T-cell (primary cell): ENCODE data around the gene PPP1R9A. TPM values are rescaled to one million over a fixed set of nuclear protein-coding genes. Genes with fewer than 3 reads are reported as not detected.

Source experiments
- ATAC-seq, 4 experiments: fragments of 200-7000 bp in 3 of 4; fragments of 150-1000 bp in 1 of 4; cut with Tn5 transposase; replicated peaks in 1 of 4; 1 replicate in 3 of 4; 2 replicates in 1 of 4; pipeline ENCODE4 v1.10.0; 2021; ENCODE audit warnings: moderate library complexity in 3 of 4, mild to moderate bottlenecking in 2 of 4, moderate number of reproducible peaks in 1 of 4
- CTCF ChIA-PET, 2 donors: fragments of 300-600 bp; sonication (Branson Sonifier 250); formaldehyde crosslinking; loops; one replicate each; lab custom pipeline; 2022; ENCODE audit warnings: antibody characterized with exemption in 2 of 2; lab: Charles Lee
- POLR2A ChIA-PET, 2 donors: fragments of 300-600 bp; sonication (Branson Sonifier 250); formaldehyde crosslinking; loops; one replicate each; lab custom pipeline; 2022; ENCODE audit warnings: antibody characterized with exemption in 2 of 2; lab: Charles Lee
- DNase-seq, 35 experiments: peaks; one replicate each; pipeline versions ENCODE4 v3.0.0 to v3.0.0-alpha.2; 2013 to 2023
- H3K27ac ChIP-seq: one replicate; pipeline ENCODE4 v1.5.1; 2013; ENCODE audit warnings: low read length
- H3K27me3 ChIP-seq, 2 experiments: replicated peaks in 1 of 2; 1 replicate in 1 of 2; 2 replicates in 1 of 2; pipeline versions ENCODE4 v1.6.1 to v1.7.0; 2013; ENCODE audit warnings: low read length in 1 of 2, mixed read lengths in 1 of 2; ENCODE audit not compliant: control insufficient read depth in 2 of 2, insufficient read depth in 2 of 2; ENCODE audit errors: extremely low read depth in 1 of 2
- H3K36me3 ChIP-seq, 2 donors: 1 replicate in 1 of 2; 2 replicates in 1 of 2; pipeline versions ENCODE4 v1.6.1 to v1.7.0; 2013; ENCODE audit warnings: low read length in 1 of 2; ENCODE audit not compliant: control insufficient read depth in 2 of 2, insufficient read depth in 1 of 2; ENCODE audit errors: extremely low read depth in 1 of 2
- H3K4me1 ChIP-seq, 2 experiments: 1 replicate in 1 of 2; 2 replicates in 1 of 2; pipeline versions ENCODE4 v1.6.1 to v1.7.0; 2013; ENCODE audit warnings: low read length in 2 of 2, mixed read lengths in 1 of 2; ENCODE audit not compliant: insufficient read depth in 2 of 2, control insufficient read depth in 1 of 2; ENCODE audit errors: extremely low read depth in 1 of 2
- H3K4me3 ChIP-seq, 2 donors: 1 replicate in 1 of 2; 2 replicates in 1 of 2; pipeline versions ENCODE4 v1.5.1 to v1.7.0; 2013; ENCODE audit warnings: mild to moderate bottlenecking in 2 of 2, low read length in 1 of 2, moderate library complexity in 1 of 2; ENCODE audit not compliant: control insufficient read depth in 1 of 2; ENCODE audit errors: extremely low read depth in 1 of 2
- H3K9me3 ChIP-seq: 2 replicates; pipeline ENCODE4 v1.7.0; 2013
- H3K27ac Mint-ChIP-seq, 2 donors: one replicate each; pipeline ENCODE4 v1.8.0; 2020 to 2021; ENCODE audit warnings: mild to moderate bottlenecking in 2 of 2, mixed read lengths in 2 of 2
- H3K27me3 Mint-ChIP-seq, 2 donors: one replicate each; pipeline ENCODE4 v1.8.0; 2021 to 2022; ENCODE audit warnings: mixed read lengths in 2 of 2
- H3K36me3 Mint-ChIP-seq: one replicate; pipeline ENCODE4 v1.8.0; 2021; ENCODE audit warnings: mixed read lengths
- H3K4me1 Mint-ChIP-seq, 3 donors: one replicate each; pipeline ENCODE4 v1.8.0; 2020 to 2022; ENCODE audit warnings: mixed read lengths in 3 of 3, mild to moderate bottlenecking in 1 of 3
- H3K4me3 Mint-ChIP-seq, 3 donors: one replicate each; pipeline ENCODE4 v1.8.0; 2020 to 2022; ENCODE audit warnings: mild to moderate bottlenecking in 3 of 3, mixed read lengths in 3 of 3, moderate library complexity in 3 of 3
- H3K9me3 Mint-ChIP-seq, 3 donors: one replicate each; pipeline ENCODE4 v1.8.0; 2020 to 2022; ENCODE audit warnings: mixed read lengths in 3 of 3
- WGBS: methylation state at CpG from one replicate; pipeline ENCODE4 v1.1.5; 2013; ENCODE audit warnings: missing lambda C conversion rate; ENCODE audit not compliant: insufficient coverage; 5-methylcytosine and 5-hydroxymethylcytosine counted together
- total RNA-seq, 35 experiments: library from RNA in 6 of 35; stranded (reverse) in 6 of 35; fragments of 120-200 nt in 1 of 35; gene quantifications; one replicate each; pipeline versions ENCODE4 v1.2.1 to v1.2.4 and lab custom pipeline; 2013 to 2026

The PPP1R9A gene
- total RNA-seq, 5 donors from 2014 or later (not counting 1 experiment from before 2014, with no cell fraction given): 0.10 to 0.23 (median 0.13) TPM; not detected in 2

DNA sequence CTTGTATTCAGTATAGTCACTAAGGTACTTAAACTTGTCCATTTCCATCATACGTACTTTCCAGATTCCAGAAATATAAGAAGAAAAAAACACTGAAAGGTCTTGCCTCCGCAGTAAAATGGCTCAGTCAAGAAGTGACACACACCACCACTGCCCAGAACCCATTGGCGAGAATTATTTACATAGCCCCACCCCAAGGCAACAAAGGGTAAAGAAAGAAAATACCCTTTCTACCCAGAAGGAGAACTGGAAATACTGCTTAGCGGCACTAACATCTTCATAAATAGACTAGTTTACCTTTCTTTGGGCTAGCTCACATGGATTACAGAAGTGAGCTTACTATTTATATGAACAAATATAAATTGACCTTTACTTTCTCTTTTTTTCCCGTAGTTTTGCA, 194.0 kb downstream of the PPP1R9A start:
- DNase-seq: no peak
- no peaks in the 10 kb centered on the region for H3K4me1 ChIP-seq
- no peak overlapping the region for H3K4me3 Mint-ChIP-seq
- POLR2A ChIA-PET: no interaction called here
- ATAC-seq: no peak
- no peaks in the 10 kb centered on the region for H3K9me3 ChIP-seq
- H3K4me3 ChIP-seq: no peak overlapping the region
- H3K9me3 Mint-ChIP-seq: peaks cover 0 to 4% (median 2%) of the 10 kb centered on the region in 3 donors
- no peaks in the 10 kb centered on the region for H3K36me3 Mint-ChIP-seq
- no peaks in the 10 kb centered on the region for H3K4me1 Mint-ChIP-seq
- no peaks in the 10 kb centered on the region for H3K36me3 ChIP-seq
- WGBS: 92% methylated on average over 2 of the region's 5 CpGs
- no peaks in the 10 kb centered on the region for H3K27me3 ChIP-seq
- no peak overlapping the region for H3K27ac ChIP-seq
- peaks cover 0 to 3% of the 10 kb centered on the region in 2 donors for H3K27me3 Mint-ChIP-seq
- CTCF ChIA-PET: no interaction called here
- no peak overlapping the region for H3K27ac Mint-ChIP-seq

DNA sequence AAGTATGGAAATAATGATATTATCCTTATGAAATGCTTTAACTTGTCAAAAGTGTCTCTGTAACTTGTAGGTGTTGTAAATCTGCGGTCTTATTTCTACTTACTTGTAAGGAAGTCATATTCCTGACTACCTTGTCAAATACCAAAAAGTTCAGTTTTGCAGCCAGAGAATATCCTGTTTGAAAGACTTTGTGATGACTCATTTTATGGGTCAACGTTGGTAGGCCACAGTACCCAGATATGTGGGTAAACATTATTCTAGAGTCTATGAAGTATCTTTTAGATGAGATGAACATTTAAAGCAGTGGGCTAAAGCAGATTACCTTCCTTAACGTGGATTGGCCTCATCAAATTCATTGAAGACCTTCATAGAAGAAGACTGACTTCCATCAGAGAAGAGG, 195.3 kb downstream of the PPP1R9A start:
- Mint-ChIP-seq H3K36me3 (no peaks in the 10 kb centered on the region), H3K4me3 (no peak overlapping the region), H3K27me3 (peaks cover 0 to 3% of the 10 kb centered on the region in 2 donors), H3K27ac (no peak overlapping the region), H3K4me1 (no peaks in the 10 kb centered on the region), H3K9me3 (peaks cover 0 to 4% (median 0%) of the 10 kb centered on the region in 3 donors)
- Histone ChIP-seq H3K9me3 (no peaks in the 10 kb centered on the region), H3K4me1 (no peaks in the 10 kb centered on the region), H3K4me3 (no peak overlapping the region), H3K27ac (no peak overlapping the region), H3K36me3 (no peaks in the 10 kb centered on the region), H3K27me3 (no peaks in the 10 kb centered on the region)
- ATAC-seq: no peak
- ChIA-PET POLR2A (no interaction called here), CTCF (no interaction called here)
- no peak for DNase-seq
- 86% methylated on average over 1 of the region's 3 CpGs for WGBS

DNA sequence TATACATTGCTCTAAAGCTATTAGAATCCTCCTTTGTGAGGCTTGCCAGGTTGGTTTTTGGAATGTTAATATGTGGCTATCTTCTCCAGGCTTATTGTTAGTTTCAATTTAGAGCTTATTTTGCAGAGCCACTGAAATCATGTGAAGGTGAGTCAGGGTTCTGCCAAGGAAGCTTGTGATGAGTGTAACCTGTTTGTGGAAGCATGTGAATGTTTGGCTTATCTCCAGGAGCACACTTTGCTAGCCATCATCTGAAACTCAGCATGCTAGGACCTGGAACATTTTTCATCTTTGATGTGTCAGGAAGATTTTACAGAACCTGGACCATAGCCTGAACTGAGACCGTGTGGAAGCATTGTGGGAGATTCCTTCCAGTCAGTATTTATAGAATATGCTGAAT, 197.3 kb downstream of the PPP1R9A start:
- CTCF ChIA-PET: no interaction called here
- H3K4me1 Mint-ChIP-seq: no peaks in the 10 kb centered on the region
- H3K27me3 Mint-ChIP-seq: peaks cover 0 to 3% of the 10 kb centered on the region in 2 donors
- no peaks in the 10 kb centered on the region for H3K27me3 ChIP-seq
- DNase-seq (no peak), ATAC-seq (no peak)
- H3K4me1 ChIP-seq: no peaks in the 10 kb centered on the region
- H3K27ac Mint-ChIP-seq: no peak overlapping the region
- peaks cover 0 to 4% (median 0%) of the 10 kb centered on the region in 3 donors for H3K9me3 Mint-ChIP-seq
- no peak overlapping the region for H3K27ac ChIP-seq
- H3K36me3 Mint-ChIP-seq: no peaks in the 10 kb centered on the region
- no peak overlapping the region for H3K4me3 ChIP-seq
- WGBS: 67% methylated on average over 1 of the region's 1 CpG
- POLR2A ChIA-PET: no interaction called here
- no peak overlapping the region for H3K4me3 Mint-ChIP-seq
- H3K9me3 ChIP-seq: no peaks in the 10 kb centered on the region
- no peaks in the 10 kb centered on the region for H3K36me3 ChIP-seq

DNA sequence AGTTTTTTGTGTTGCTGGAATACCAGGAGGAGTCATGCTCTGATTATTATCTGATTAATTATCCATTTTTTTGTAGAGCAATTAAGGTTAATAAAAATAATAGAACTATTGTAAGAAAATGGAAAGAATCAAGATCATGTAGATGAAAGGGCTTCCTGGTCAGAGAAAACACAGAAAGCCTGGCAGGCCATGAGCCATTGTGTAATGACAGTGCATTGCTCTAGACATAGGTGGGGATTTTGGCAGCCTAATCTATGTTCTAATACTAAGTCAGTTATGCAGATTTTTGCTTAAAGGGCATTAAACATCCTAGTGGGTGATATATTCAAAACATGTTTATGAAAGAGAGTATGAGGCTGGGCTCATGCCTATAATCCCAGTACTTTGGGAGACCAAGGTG, 198.2 kb downstream of the PPP1R9A start:
- ChIA-PET CTCF (no interaction called here), POLR2A (no interaction called here)
- ATAC-seq (no peak), DNase-seq (no peak)
- no peaks in the 10 kb centered on the region for H3K9me3 Mint-ChIP-seq
- no peak overlapping the region for H3K27ac Mint-ChIP-seq
- no peaks in the 10 kb centered on the region for H3K36me3 Mint-ChIP-seq
- no peaks in the 10 kb centered on the region for H3K27me3 ChIP-seq
- no peak overlapping the region for H3K4me3 ChIP-seq
- H3K4me3 Mint-ChIP-seq: no peak overlapping the region
- no peaks in the 10 kb centered on the region for H3K36me3 ChIP-seq
- no peaks in the 10 kb centered on the region for H3K4me1 ChIP-seq
- H3K27ac ChIP-seq: no peak overlapping the region
- H3K9me3 ChIP-seq: no peaks in the 10 kb centered on the region
- no peaks in the 10 kb centered on the region for H3K27me3 Mint-ChIP-seq
- no peaks in the 10 kb centered on the region for H3K4me1 Mint-ChIP-seq

DNA sequence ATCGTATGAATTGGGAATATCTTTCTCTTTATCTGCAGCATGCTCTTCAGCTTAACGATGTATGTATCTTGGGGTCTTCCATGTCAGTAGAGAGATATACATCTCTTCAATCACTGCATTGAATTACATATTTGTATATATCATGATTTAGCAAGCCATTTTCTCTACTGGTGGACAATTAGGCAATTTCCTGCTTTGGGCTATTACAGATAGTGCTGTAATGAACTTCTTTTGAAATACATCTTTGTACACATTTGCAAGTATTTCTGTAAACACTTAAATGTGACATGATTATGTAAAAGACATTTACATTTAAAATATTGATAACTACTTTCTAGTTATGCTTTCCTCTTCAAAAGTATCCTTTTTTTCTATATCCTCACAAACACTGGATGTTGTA, 199.0 kb downstream of the PPP1R9A start:
- no CpG with 5 or more reads among the region's 2 CpGs for WGBS
- Mint-ChIP-seq H3K4me3 (no peak overlapping the region), H3K27me3 (no peaks in the 10 kb centered on the region), H3K27ac (no peak overlapping the region), H3K9me3 (no peaks in the 10 kb centered on the region), H3K4me1 (no peaks in the 10 kb centered on the region), H3K36me3 (no peaks in the 10 kb centered on the region)
- Histone ChIP-seq H3K36me3 (no peaks in the 10 kb centered on the region), H3K9me3 (no peaks in the 10 kb centered on the region), H3K4me3 (no peak overlapping the region), H3K4me1 (no peaks in the 10 kb centered on the region), H3K27me3 (no peaks in the 10 kb centered on the region), H3K27ac (no peak overlapping the region)
- CTCF ChIA-PET: no interaction called here
- DNase-seq (no peak), ATAC-seq (no peak)
- POLR2A ChIA-PET: no interaction called here

DNA sequence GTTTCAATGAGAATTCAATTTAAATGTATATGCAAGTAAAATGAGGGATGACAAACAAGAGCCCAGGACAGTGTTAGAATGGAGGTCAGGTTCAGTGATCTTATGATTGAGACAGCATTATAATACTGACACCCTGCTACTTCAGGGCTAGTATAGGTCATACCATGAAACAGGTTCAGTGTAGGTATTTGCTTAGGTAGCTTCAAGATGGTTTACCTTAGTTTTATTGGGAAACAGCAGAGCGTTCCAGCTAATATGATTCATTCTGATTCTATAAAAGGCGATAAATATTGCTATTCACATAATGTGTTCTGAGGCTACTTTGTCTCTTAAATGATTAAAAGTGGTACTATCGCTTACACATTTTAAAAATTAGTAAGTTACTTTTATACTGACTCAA, 203.3 kb downstream of the PPP1R9A start:
- Mint-ChIP-seq H3K4me3 (no peak overlapping the region), H3K36me3 (no peaks in the 10 kb centered on the region), H3K27ac (no peak overlapping the region), H3K4me1 (no peaks in the 10 kb centered on the region), H3K27me3 (no peaks in the 10 kb centered on the region), H3K9me3 (no peaks in the 10 kb centered on the region)
- no peak overlapping the region for H3K4me3 ChIP-seq
- no peaks in the 10 kb centered on the region for H3K9me3 ChIP-seq
- no peaks in the 10 kb centered on the region for H3K27me3 ChIP-seq
- DNase-seq (no peak), ATAC-seq (no peak)
- WGBS: no CpG with 5 or more reads among the region's 3 CpGs
- no peaks in the 10 kb centered on the region for H3K4me1 ChIP-seq
- CTCF ChIA-PET: no interaction called here
- POLR2A ChIA-PET: no interaction called here
- no peak overlapping the region for H3K27ac ChIP-seq
- no peaks in the 10 kb centered on the region for H3K36me3 ChIP-seq

DNA sequence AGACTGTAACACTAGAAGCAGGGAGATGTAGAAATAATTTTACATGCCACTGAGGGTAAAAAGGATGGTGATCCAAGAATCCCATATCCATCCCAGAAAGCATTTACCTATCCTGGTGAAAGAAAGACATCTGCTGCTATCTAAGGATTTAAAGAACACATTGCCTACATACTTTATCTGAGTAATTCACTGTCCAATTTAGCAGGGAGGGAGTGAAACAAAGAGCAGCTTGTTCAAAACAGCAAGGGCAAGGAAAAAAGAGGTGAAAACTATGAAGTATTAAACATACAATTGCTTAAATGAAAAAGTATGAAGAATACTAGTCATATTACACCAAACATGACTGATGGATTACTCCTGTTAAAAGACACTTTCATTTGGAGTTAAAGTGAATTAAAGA, 206.2 kb downstream of the PPP1R9A start:
- ATAC-seq: no peak
- Mint-ChIP-seq H3K4me3 (no peak overlapping the region), H3K27ac (no peak overlapping the region), H3K36me3 (no peaks in the 10 kb centered on the region), H3K4me1 (no peaks in the 10 kb centered on the region), H3K27me3 (no peaks in the 10 kb centered on the region), H3K9me3 (no peaks in the 10 kb centered on the region)
- no peaks in the 10 kb centered on the region for H3K27me3 ChIP-seq
- ChIA-PET POLR2A (no interaction called here), CTCF (no interaction called here)
- no peaks in the 10 kb centered on the region for H3K4me1 ChIP-seq
- no peak for DNase-seq
- H3K27ac ChIP-seq: no peak overlapping the region
- H3K4me3 ChIP-seq: no peak overlapping the region
- no peaks in the 10 kb centered on the region for H3K9me3 ChIP-seq
- H3K36me3 ChIP-seq: no peaks in the 10 kb centered on the region
